Measurements from ENCODE around the gene MAGEF1.

DNA sequence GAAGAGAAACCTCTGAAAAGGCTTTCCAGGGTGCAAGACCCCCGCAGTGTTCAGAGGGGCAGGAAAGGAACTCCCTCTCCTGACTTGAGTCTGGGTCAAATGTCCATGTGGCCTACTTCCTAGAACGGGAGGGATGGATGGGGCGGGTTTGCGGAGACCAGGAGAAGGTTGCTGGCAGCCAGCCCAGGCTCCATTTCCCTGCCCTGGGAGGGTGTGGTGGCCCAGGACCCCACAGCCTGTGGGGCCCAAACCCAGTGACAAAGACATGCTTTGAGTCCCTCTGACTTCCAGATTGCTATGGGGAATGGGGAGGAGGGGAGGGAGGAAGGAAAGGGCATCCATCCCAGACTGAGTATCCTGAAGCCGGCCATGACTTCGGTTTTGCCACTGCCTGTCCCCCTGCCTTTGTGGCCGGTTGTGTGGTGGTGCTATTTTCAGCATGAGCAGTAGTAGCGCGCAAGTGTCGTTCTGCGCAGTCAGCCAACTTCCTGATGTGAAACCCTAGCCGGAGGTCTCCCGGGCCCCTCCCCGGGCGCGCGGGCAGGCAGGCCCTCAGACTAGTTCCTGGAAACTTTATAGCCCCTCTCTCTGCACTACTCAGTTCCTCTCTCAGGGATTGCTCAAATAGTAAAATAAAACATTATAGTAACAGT lies 24.4 kb downstream of the MAGEF1 start:
- TF ChIP-seq SUZ12 (IDR thresholded peaks at IDR 0.05; ENCODE audit: extremely low read depth, insufficient read depth, insufficient read length) (no peak), YY1 (IDR thresholded peaks at IDR 0.05; ENCODE audit: insufficient read depth, insufficient read length) (no peak)
